GM23338 (cell line): Measurements from ENCODE around the gene ASGR2. TPM values are rescaled to one million over a fixed set of nuclear protein-coding genes. Genes with fewer than 3 reads are reported as not detected.

ENCODE experiments used
- ATAC-seq: fragments of 200-7000 bp; cut with Tn5 transposase; 3 replicates; pipeline ENCODE4 v1.9.1; 2020
- DNase-seq: peaks from one replicate; pipeline ENCODE4 v3.0.0-alpha.2; 2015; ENCODE audit warnings: low spot score
- H2AFZ ChIP-seq: fragments of 200-600 bp; sonication (generic); 2 replicates; pipeline ENCODE4 v1.8.0; 2016; ENCODE audit warnings: antibody characterized with exemption, mild to moderate bottlenecking, moderate library complexity
- H3F3A ChIP-seq: fragments of 200-600 bp; sonication (generic); replicated peaks from 2 replicates; pipeline ENCODE4 v1.8.0; 2017; ENCODE audit warnings: antibody characterized with exemption, mixed run types, low read depth
- H3K27ac ChIP-seq: fragments of 200-600 bp; sonication (generic); 2 replicates; pipeline ENCODE4 v1.6.1; 2016; ENCODE audit warnings: low read depth
- H3K27me3 ChIP-seq: fragments of 200-600 bp; sonication (generic); 2 replicates; pipeline ENCODE4 v1.8.0; 2016; ENCODE audit warnings: mild to moderate bottlenecking, mixed run types, moderate library complexity; ENCODE audit not compliant: insufficient read depth
- H3K36me3 ChIP-seq: fragments of 200-600 bp; sonication (generic); 2 replicates; pipeline ENCODE4 v1.8.0; 2016; ENCODE audit warnings: mild to moderate bottlenecking; ENCODE audit not compliant: insufficient read depth
- H3K4me1 ChIP-seq: fragments of 200-600 bp; sonication (generic); 2 replicates; pipeline ENCODE4 v1.8.0; 2016; ENCODE audit warnings: mild to moderate bottlenecking, moderate library complexity; ENCODE audit not compliant: insufficient read depth
- H3K4me2 ChIP-seq: fragments of 200-600 bp; sonication (generic); 2 replicates; pipeline ENCODE4 v1.7.1; 2017; ENCODE audit warnings: mixed run types
- H3K4me3 ChIP-seq: fragments of 200-600 bp; sonication (generic); 2 replicates; pipeline ENCODE4 v1.6.1; 2016; ENCODE audit warnings: mixed run types
- H3K79me2 ChIP-seq: fragments of 200-600 bp; sonication (generic); replicated peaks from 2 replicates; pipeline ENCODE4 v1.8.0; 2017; ENCODE audit warnings: mild to moderate bottlenecking; ENCODE audit not compliant: insufficient read depth
- H3K9me2 ChIP-seq: fragments of 200-600 bp; sonication (generic); 2 replicates; pipeline ENCODE4 v1.8.0; 2017; ENCODE audit not compliant: insufficient read depth
- H4K20me1 ChIP-seq: fragments of 200-600 bp; sonication (generic); replicated peaks from 2 replicates; pipeline ENCODE4 v1.8.0; 2017; ENCODE audit warnings: mild to moderate bottlenecking; ENCODE audit not compliant: insufficient read depth
- H3K27ac Mint-ChIP-seq: 2 replicates; pipeline ENCODE4 v1.8.0; 2020; ENCODE audit warnings: inconsistent platforms, mild to moderate bottlenecking, moderate library complexity, mixed read lengths
- H3K27me3 Mint-ChIP-seq: 3 replicates; pipeline ENCODE4 v1.8.0; 2022; ENCODE audit warnings: low read depth, mild to moderate bottlenecking, moderate library complexity, mixed read lengths, inconsistent platforms; ENCODE audit not compliant: insufficient read depth, poor library complexity
- H3K36me3 Mint-ChIP-seq: 3 replicates; pipeline ENCODE4 v1.8.0; 2021; ENCODE audit warnings: low read depth, mild to moderate bottlenecking, inconsistent platforms, moderate library complexity, mixed read lengths
- H3K4me1 Mint-ChIP-seq: 3 replicates; pipeline ENCODE4 v1.8.0; 2020; ENCODE audit warnings: mild to moderate bottlenecking, inconsistent platforms, mixed read lengths
- H3K4me3 Mint-ChIP-seq: 3 replicates; pipeline ENCODE4 v1.8.0; 2021; ENCODE audit warnings: moderate library complexity, mild to moderate bottlenecking, inconsistent platforms, mixed read lengths
- H3K9me3 Mint-ChIP-seq: 3 replicates; pipeline ENCODE4 v1.8.0; 2020; ENCODE audit warnings: moderate library complexity, mild to moderate bottlenecking, inconsistent platforms, mixed read lengths
- JUNB ChIP-seq: IDR thresholded peaks from one replicate; pipeline ENCODE4 v1.6.1; 2016; ENCODE audit warnings: antibody characterized with exemption; ENCODE audit not compliant: unreplicated experiment
- NANOG ChIP-seq: IDR thresholded peaks from 2 replicates; pipeline ENCODE4 v1.6.1; 2016; ENCODE audit warnings: antibody characterized with exemption, borderline replicate concordance
- POLR2AphosphoS5 ChIP-seq: IDR thresholded peaks from 2 replicates; pipeline ENCODE4 v1.6.1; 2016; ENCODE audit warnings: antibody characterized with exemption, low read depth
- STAT1 ChIP-seq: IDR thresholded peaks from one replicate; pipeline ENCODE4 v1.6.1; 2016; ENCODE audit warnings: antibody characterized with exemption; ENCODE audit not compliant: unreplicated experiment
- ZNF331 ChIP-seq: fragments of 250-450 bp; sonication (Bioruptor Pico); IDR thresholded peaks from 2 replicates; pipeline ENCODE4 v1.5.0; 2020; ENCODE audit warnings: low read depth, mild to moderate bottlenecking, moderate library complexity
- polyA plus RNA-seq: library from polyadenylated mRNA; unstranded; fragments of >200 nt; fragmentation: Nextera tagmentation; extraction: Ambion mirVana; gene quantifications from 2 replicates; pipeline ENCODE4 v1.2.1, GENCODE V29; 2016
- total RNA-seq: library from RNA; depleted of rRNA; stranded (reverse); fragments of >200 nt; shearing (Covaris generic); gene quantifications from 2 replicates; pipeline ENCODE4 v1.2.3, GENCODE V29; 2014
- TF ChIP-seq, protein P1 (sequence below): IDR thresholded peaks from 2 replicates; pipeline ENCODE4 v1.6.1; 2016; ENCODE audit warnings: antibody characterized with exemption
- TF ChIP-seq, protein P2 (sequence below): fragments of 250-450 bp; sonication (Bioruptor Pico); IDR thresholded peaks from 2 replicates; pipeline ENCODE4 v1.5.0; 2020; ENCODE audit warnings: mild to moderate bottlenecking, moderate library complexity
- TF ChIP-seq, protein P3 (sequence below), 2 experiments: fragments of 200-600 bp in 1 of 2; sonication (generic) in 1 of 2; conservative IDR thresholded peaks; 2 replicates each; pipeline versions ENCODE4 v1.5.1 to v1.6.1; 2016 to 2017; ENCODE audit warnings: antibody characterized with exemption in 2 of 2, low read depth in 2 of 2, mild to moderate bottlenecking in 2 of 2, moderate library complexity in 1 of 2

Gene ASGR2
- total and polyA plus RNA-seq, 2 experiments from 2014 or later = 0.97 TPM; not detected in 1

DNA sequence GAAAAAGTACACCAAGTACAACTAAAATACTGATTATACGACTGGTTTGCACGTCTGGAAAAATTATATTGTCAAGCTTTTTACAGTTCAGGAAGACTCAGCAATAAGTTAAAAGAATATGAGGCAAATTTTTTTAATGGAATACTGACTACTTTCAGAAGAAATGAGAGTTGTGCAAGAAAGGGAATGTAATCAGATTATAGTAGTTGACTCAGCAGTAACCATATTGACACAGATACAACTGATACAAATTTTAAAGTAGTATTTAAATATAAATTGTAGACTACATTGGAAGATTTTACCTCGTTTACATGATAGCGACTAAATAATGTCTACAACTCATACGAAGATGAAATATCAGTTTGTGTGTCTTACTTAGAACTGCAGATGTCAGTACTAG is 16.7 kb downstream of the ASGR2 start:
- no peaks in the 10 kb centered on the region for H3K36me3 ChIP-seq
- Mint-ChIP-seq H3K36me3 (no peaks in the 10 kb centered on the region; the same call in 2 of the 3 replicates), H3K4me3 (no peak overlapping the region; the same call in 2 of the 3 replicates), H3K4me1 (peaks cover 8% of the 10 kb centered on the region), H3K9me3 (no peaks in the 10 kb centered on the region), H3K27me3 (peaks cover 15% of the 10 kb centered on the region), H3K27ac (no peak overlapping the region)
- H3K4me3 ChIP-seq = no peak overlapping the region
- TF ChIP-seq, protein P1, sequence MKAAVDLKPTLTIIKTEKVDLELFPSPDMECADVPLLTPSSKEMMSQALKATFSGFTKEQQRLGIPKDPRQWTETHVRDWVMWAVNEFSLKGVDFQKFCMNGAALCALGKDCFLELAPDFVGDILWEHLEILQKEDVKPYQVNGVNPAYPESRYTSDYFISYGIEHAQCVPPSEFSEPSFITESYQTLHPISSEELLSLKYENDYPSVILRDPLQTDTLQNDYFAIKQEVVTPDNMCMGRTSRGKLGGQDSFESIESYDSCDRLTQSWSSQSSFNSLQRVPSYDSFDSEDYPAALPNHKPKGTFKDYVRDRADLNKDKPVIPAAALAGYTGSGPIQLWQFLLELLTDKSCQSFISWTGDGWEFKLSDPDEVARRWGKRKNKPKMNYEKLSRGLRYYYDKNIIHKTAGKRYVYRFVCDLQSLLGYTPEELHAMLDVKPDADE = no peak
- TF ChIP-seq JUNB = no peak
- TF ChIP-seq ZNF331 (CRISPR knock-in tag) = no peak
- TF ChIP-seq NANOG = no peak
- TF ChIP-seq, protein P2, sequence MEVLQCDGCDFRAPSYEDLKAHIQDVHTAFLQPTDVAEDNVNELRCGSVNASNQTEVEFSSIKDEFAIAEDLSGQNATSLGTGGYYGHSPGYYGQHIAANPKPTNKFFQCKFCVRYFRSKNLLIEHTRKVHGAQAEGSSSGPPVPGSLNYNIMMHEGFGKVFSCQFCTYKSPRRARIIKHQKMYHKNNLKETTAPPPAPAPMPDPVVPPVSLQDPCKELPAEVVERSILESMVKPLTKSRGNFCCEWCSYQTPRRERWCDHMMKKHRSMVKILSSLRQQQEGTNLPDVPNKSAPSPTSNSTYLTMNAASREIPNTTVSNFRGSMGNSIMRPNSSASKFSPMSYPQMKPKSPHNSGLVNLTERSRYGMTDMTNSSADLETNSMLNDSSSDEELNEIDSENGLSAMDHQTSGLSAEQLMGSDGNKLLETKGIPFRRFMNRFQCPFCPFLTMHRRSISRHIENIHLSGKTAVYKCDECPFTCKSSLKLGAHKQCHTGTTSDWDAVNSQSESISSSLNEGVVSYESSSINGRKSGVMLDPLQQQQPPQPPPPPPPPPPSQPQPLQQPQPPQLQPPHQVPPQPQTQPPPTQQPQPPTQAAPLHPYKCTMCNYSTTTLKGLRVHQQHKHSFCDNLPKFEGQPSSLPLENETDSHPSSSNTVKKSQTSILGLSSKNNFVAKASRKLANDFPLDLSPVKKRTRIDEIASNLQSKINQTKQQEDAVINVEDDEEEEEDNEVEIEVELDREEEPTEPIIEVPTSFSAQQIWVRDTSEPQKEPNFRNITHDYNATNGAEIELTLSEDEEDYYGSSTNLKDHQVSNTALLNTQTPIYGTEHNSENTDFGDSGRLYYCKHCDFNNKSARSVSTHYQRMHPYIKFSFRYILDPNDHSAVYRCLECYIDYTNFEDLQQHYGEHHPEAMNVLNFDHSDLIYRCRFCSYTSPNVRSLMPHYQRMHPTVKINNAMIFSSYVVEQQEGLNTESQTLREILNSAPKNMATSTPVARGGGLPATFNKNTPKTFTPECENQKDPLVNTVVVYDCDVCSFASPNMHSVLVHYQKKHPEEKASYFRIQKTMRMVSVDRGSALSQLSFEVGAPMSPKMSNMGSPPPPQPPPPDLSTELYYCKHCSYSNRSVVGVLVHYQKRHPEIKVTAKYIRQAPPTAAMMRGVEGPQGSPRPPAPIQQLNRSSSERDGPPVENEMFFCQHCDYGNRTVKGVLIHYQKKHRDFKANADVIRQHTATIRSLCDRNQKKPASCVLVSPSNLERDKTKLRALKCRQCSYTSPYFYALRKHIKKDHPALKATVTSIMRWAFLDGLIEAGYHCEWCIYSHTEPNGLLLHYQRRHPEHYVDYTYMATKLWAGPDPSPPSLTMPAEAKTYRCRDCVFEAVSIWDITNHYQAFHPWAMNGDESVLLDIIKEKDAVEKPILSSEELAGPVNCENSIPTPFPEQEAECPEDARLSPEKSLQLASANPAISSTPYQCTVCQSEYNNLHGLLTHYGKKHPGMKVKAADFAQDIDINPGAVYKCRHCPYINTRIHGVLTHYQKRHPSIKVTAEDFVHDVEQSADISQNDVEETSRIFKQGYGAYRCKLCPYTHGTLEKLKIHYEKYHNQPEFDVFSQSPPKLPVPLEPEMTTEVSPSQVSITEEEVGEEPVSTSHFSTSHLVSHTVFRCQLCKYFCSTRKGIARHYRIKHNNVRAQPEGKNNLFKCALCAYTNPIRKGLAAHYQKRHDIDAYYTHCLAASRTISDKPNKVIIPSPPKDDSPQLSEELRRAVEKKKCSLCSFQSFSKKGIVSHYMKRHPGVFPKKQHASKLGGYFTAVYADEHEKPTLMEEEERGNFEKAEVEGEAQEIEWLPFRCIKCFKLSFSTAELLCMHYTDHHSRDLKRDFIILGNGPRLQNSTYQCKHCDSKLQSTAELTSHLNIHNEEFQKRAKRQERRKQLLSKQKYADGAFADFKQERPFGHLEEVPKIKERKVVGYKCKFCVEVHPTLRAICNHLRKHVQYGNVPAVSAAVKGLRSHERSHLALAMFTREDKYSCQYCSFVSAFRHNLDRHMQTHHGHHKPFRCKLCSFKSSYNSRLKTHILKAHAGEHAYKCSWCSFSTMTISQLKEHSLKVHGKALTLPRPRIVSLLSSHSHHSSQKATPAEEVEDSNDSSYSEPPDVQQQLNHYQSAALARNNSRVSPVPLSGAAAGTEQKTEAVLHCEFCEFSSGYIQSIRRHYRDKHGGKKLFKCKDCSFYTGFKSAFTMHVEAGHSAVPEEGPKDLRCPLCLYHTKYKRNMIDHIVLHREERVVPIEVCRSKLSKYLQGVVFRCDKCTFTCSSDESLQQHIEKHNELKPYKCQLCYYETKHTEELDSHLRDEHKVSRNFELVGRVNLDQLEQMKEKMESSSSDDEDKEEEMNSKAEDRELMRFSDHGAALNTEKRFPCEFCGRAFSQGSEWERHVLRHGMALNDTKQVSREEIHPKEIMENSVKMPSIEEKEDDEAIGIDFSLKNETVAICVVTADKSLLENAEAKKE = no peak
- TF ChIP-seq, protein P3, sequence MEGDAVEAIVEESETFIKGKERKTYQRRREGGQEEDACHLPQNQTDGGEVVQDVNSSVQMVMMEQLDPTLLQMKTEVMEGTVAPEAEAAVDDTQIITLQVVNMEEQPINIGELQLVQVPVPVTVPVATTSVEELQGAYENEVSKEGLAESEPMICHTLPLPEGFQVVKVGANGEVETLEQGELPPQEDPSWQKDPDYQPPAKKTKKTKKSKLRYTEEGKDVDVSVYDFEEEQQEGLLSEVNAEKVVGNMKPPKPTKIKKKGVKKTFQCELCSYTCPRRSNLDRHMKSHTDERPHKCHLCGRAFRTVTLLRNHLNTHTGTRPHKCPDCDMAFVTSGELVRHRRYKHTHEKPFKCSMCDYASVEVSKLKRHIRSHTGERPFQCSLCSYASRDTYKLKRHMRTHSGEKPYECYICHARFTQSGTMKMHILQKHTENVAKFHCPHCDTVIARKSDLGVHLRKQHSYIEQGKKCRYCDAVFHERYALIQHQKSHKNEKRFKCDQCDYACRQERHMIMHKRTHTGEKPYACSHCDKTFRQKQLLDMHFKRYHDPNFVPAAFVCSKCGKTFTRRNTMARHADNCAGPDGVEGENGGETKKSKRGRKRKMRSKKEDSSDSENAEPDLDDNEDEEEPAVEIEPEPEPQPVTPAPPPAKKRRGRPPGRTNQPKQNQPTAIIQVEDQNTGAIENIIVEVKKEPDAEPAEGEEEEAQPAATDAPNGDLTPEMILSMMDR (conservative IDR thresholded peaks at IDR 0.05; ENCODE audit: low read depth in 2 of 2) = no peak
- no peak for TF ChIP-seq STAT1
- no peak for TF ChIP-seq POLR2AphosphoS5
- peaks cover 38% of the 10 kb centered on the region for H3K27me3 ChIP-seq
- H3K79me2 ChIP-seq = no peaks in the 10 kb centered on the region
- H3K27ac ChIP-seq = no peak overlapping the region
- no peak overlapping the region for H3K4me2 ChIP-seq
- no peak for DNase-seq
- no peaks in the 10 kb centered on the region for H3F3A ChIP-seq
- H3K4me1 ChIP-seq = peaks cover 4% of the 10 kb centered on the region; the same call in 1 of the 2 replicates
- no peaks in the 10 kb centered on the region for H4K20me1 ChIP-seq
- no peaks in the 10 kb centered on the region for H3K9me2 ChIP-seq
- H2AFZ ChIP-seq = no peak overlapping the region
- no peak for ATAC-seq
